Left kidney (tissue), 8 donors: ENCODE measurements around the gene LMAN2L. TPM values are rescaled to one million over a fixed set of nuclear protein-coding genes. Genes with fewer than 3 reads are reported as not detected.

Source experiments
- DNase-seq: peaks from one replicate; pipeline ENCODE4 v3.0.0-alpha.2; 2013
- long read RNA-seq, 8 donors: transcript quantifications; one replicate each; lab custom pipeline, GENCODE V29; 2026
- polyA plus RNA-seq: library from polyadenylated mRNA; unstranded; fragments of 120-200 nt; gene quantifications from one replicate; pipeline ENCODE4 v1.2.1, GENCODE V29; 2013; ENCODE audit not compliant: insufficient read length

Gene LMAN2L
- polyA plus RNA-seq: 49.5 TPM
- long read RNA-seq, donor 1, transcript LMAN2L-201 (8 exons, 2,397 nt): major isoform, 24 of 26 reads
- long read RNA-seq, donor 1, partial matches to known transcripts: 0 of 26 reads
- long read RNA-seq, donor 1, other reads (novel, unspliced or antisense): 0 of 26 reads
- long read RNA-seq, donor 2, transcript LMAN2L-201 (8 exons, 2,397 nt): major isoform, 16 of 17 reads
- long read RNA-seq, donor 2, partial matches to known transcripts: 0 of 17 reads
- long read RNA-seq, donor 2, other reads (novel, unspliced or antisense): 0 of 17 reads
- long read RNA-seq, donor 3, transcript LMAN2L-201 (8 exons, 2,397 nt): major isoform, 14 of 44 reads
- long read RNA-seq, donor 3, partial matches to known transcripts: 27 of 44 reads
- long read RNA-seq, donor 3, other reads (novel, unspliced or antisense): 0 of 44 reads
- long read RNA-seq, donor 4, partial matches to known transcripts: 0 of 1 reads
- long read RNA-seq, donor 4, other reads (novel, unspliced or antisense): 0 of 1 reads
- long read RNA-seq, donor 5, transcript LMAN2L-201 (8 exons, 2,397 nt): major isoform, 37 of 40 reads
- long read RNA-seq, donor 5, partial matches to known transcripts: 0 of 40 reads
- long read RNA-seq, donor 5, other reads (novel, unspliced or antisense): 0 of 40 reads
- long read RNA-seq, donor 6, transcript LMAN2L-201 (8 exons, 2,397 nt): major isoform, 18 of 18 reads
- long read RNA-seq, donor 6, partial matches to known transcripts: 0 of 18 reads
- long read RNA-seq, donor 6, other reads (novel, unspliced or antisense): 0 of 18 reads
- long read RNA-seq, donor 7, transcript LMAN2L-201 (8 exons, 2,397 nt): major isoform, 21 of 23 reads
- long read RNA-seq, donor 7, partial matches to known transcripts: 0 of 23 reads
- long read RNA-seq, donor 7, other reads (novel, unspliced or antisense): 0 of 23 reads
- long read RNA-seq, donor 8, transcript LMAN2L-201 (8 exons, 2,397 nt): major isoform, 6 of 9 reads
- long read RNA-seq, donor 8, partial matches to known transcripts: 0 of 9 reads
- long read RNA-seq, donor 8, other reads (novel, unspliced or antisense): 0 of 9 reads

GRCh38 chr2:96739633-96740428, at the start of gene LMAN2L:
Gene LMAN2L (minus strand): TSS chr2:96740064. CDS start chr2:96740040, 24 bp downstream.
- peak; percentile 97 for DNase-seq

GRCh38 chr2:96789245-96789617, 49.4 kb upstream of the LMAN2L start:
- no peak for DNase-seq

- DNase-seq: no peak
Observed at GRCh38 chr2:96788442-96789244, 48.8 kb upstream of the LMAN2L start.

GRCh38 chr2:96787411-96787810, 47.5 kb upstream of the LMAN2L start:
- no peak for DNase-seq

- no peak for DNase-seq
Observed at GRCh38 chr2:96783388-96783787, 43.5 kb upstream of the LMAN2L start.

- no peak for DNase-seq
Observed at GRCh38 chr2:96775160-96775559, 35.3 kb upstream of the LMAN2L start.

- DNase-seq: no peak
Observed at GRCh38 chr2:96773922-96774321, 34.1 kb upstream of the LMAN2L start.

- DNase-seq: no peak
Observed at GRCh38 chr2:96772903-96773671, 33.2 kb upstream of the LMAN2L start.

GRCh38 chr2:96771796-96772618, 32.1 kb upstream of the LMAN2L start:
- no peak for DNase-seq

GRCh38 chr2:96770442-96771202, 30.8 kb upstream of the LMAN2L start:
- no peak for DNase-seq

- DNase-seq: no peak
Observed at GRCh38 chr2:96769814-96770213, 29.9 kb upstream of the LMAN2L start.

- DNase-seq: no peak
Observed at GRCh38 chr2:96768083-96768561, 28.3 kb upstream of the LMAN2L start.

GRCh38 chr2:96767135-96767871, 27.4 kb upstream of the LMAN2L start:
- no peak for DNase-seq

- no peak for DNase-seq
Observed at GRCh38 chr2:96764253-96764637, 24.4 kb upstream of the LMAN2L start.

- no peak for DNase-seq
Observed at GRCh38 chr2:96763511-96764252, 23.8 kb upstream of the LMAN2L start.

- DNase-seq: no peak
Observed at GRCh38 chr2:96762529-96763311, 22.9 kb upstream of the LMAN2L start.
